Measurements from ENCODE around the gene CLCNKA. TPM values are rescaled to one million over a fixed set of nuclear protein-coding genes. Genes with fewer than 3 reads are reported as not detected.

CLCNKA gene
- total and polyA plus RNA-seq, 2 of the 8 experiments (the other 6 are each of a cell fraction or from before 2014, with no cell fraction given): 0.95 to 2.0 TPM

GRCh38 chr1:15997637-15998280 is 24.1 kb upstream of the CLCNKA start:
- no peaks in the 10 kb centered on the region for H3K4me1 ChIP-seq (replicated peaks in 1 of 4; ENCODE audit: control insufficient read depth in 3 of 4, insufficient read depth in 4 of 4, low read length in 3 of 4)
- H4K8ac ChIP-seq (ENCODE audit: extremely low read depth, insufficient read depth, low read length): no peak overlapping the region
- H2BK12ac ChIP-seq (ENCODE audit: low read depth, low read length): no peak overlapping the region
- no peak overlapping the region for H2BK15ac ChIP-seq (ENCODE audit: low read length)
- no peak overlapping the region; the same call in 1 of the 2 replicates for H3K27ac ChIP-seq (ENCODE audit: low read depth, low read length)
- no peaks in the 10 kb centered on the region for H3K36me3 ChIP-seq (ENCODE audit: control insufficient read depth in 2 of 4, insufficient read depth in 4 of 4, low read length in 3 of 4)
- TF ChIP-seq BRCA1 (IDR thresholded peaks at IDR 0.05; ENCODE audit: low read depth, low read length): no peak
- peak; percentile 39; the same call in 1 of the 2 replicates for TF ChIP-seq KDM1A (IDR thresholded peaks at IDR 0.05; ENCODE audit: borderline replicate concordance, low read length)
- H3K9me3 ChIP-seq (ENCODE audit: insufficient read depth in 2 of 2, low read depth in 1 of 2, low read length in 1 of 2): no peaks in the 10 kb centered on the region
- DNase-seq (ENCODE audit: low read depth in 1 of 2, low spot score in 2 of 2) (no peak), FAIRE-seq (no peak)
- no peak overlapping the region for H2AK5ac ChIP-seq (ENCODE audit: low read depth, low read length)
- H3K27me3 ChIP-seq (replicated peaks in 1 of 4; ENCODE audit: control insufficient read depth in 3 of 4, extremely low read depth in 1 of 4, insufficient read depth in 3 of 4, low read length in 3 of 4): peaks cover 0 to 3% (median 0%) of the 10 kb centered on the region in 4 experiments; a peak in 1 of 7 replicates
- H3K14ac ChIP-seq (ENCODE audit: insufficient read length): no peak overlapping the region
- no peaks in the 10 kb centered on the region for H3K79me1 ChIP-seq (ENCODE audit: low read depth, low read length)
- H3K4me2 ChIP-seq (ENCODE audit: insufficient read depth in 1 of 2, low read depth in 2 of 2, low read length in 2 of 2): no peak overlapping the region
- H4K5ac ChIP-seq (ENCODE audit: insufficient read length, low read depth, low read length): no peak overlapping the region
- H3K9ac ChIP-seq (replicated peaks in 1 of 4; ENCODE audit: extremely low read depth in 1 of 4, low read depth in 3 of 4, low read length in 3 of 4): no peak overlapping the region
- H3K23me2 ChIP-seq (ENCODE audit: low read depth, low read length): no peaks in the 10 kb centered on the region
- H3K18ac ChIP-seq (ENCODE audit: extremely low read depth, low read length): no peak overlapping the region
- no peak overlapping the region for H3K23ac ChIP-seq (ENCODE audit: insufficient read length)
- H2AFZ ChIP-seq (ENCODE audit: low read length): no peak overlapping the region
- no peak overlapping the region for H2BK5ac ChIP-seq (ENCODE audit: low read depth, low read length)
- ChIA-PET POLR2A (ENCODE audit: partially characterized antibody) (interaction anchor here (1.1 to 1.3 kb wide), 2 partner anchors 29 to 71 kb away, joined by 3 read pairs; no protein-coding TSS in a partner anchor), CTCF (ENCODE audit: partially characterized antibody) (interaction anchor here (0.8 to 2.9 kb wide), 12 partner anchors 11 to 206 kb away, joined by 3 to 27 read pairs (median 4); no protein-coding TSS in a partner anchor)
- no peak overlapping the region for H3K4ac ChIP-seq (replicated peaks; ENCODE audit: insufficient read length, low read depth, low read length)
- H3K79me2 ChIP-seq (ENCODE audit: control insufficient read depth in 1 of 2, insufficient read depth in 2 of 2, low read length in 2 of 2): no peaks in the 10 kb centered on the region
- no peak overlapping the region for H2BK20ac ChIP-seq (ENCODE audit: low read length)
- H4K91ac ChIP-seq (replicated peaks; ENCODE audit: insufficient read length, low read length): no peak overlapping the region
- no peak overlapping the region for H2BK120ac ChIP-seq (replicated peaks; ENCODE audit: low read depth, low read length)
- no peak overlapping the region for H3K56ac ChIP-seq (replicated peaks; ENCODE audit: insufficient read length, low read depth, low read length)
- 87% methylated on average over 9 of the region's 9 CpGs; no CpG with 5 or more reads in 1 of the 2 experiments for WGBS, 2 experiments (ENCODE audit: extremely low coverage in 1 of 2, insufficient coverage in 1 of 2, insufficient read length in 1 of 2, insufficient replicate concordance in 2 of 2, low coverage in 1 of 2, low lambda C conversion rate in 2 of 2, missing lambda C conversion rate in 1 of 2)
- no peak overlapping the region for H3K4me3 ChIP-seq (ENCODE audit: extremely low read depth in 1 of 4, insufficient read depth in 2 of 4, low read depth in 3 of 4, low read length in 4 of 4)
- peaks cover 0 to 5% of the 10 kb centered on the region in 2 experiments for H4K20me1 ChIP-seq (replicated peaks in 1 of 2; ENCODE audit: control insufficient read depth in 1 of 2, insufficient read depth in 2 of 2, low read length in 2 of 2)
